NB4 (cell line): ENCODE results near the gene ABCA4.

Experiments used
- DNase-seq: peaks from one replicate; pipeline ENCODE4 v3.0.0; 2010; ENCODE audit warnings: low read depth
- H3K4me3 ChIP-seq: one replicate; pipeline ENCODE4 v1.5.1; 2011; ENCODE audit warnings: mild to moderate bottlenecking, low read depth, low read length, moderate library complexity
- MYC ChIP-seq: IDR thresholded peaks from 2 replicates; pipeline ENCODE4 v1.6.1; 2011; ENCODE audit warnings: low read depth, low read length
- POLR2A ChIP-seq: IDR thresholded peaks from 2 replicates; pipeline ENCODE4 v1.6.1; 2011; ENCODE audit warnings: mild to moderate bottlenecking; ENCODE audit not compliant: insufficient read length; ENCODE audit errors: extremely low read depth
- TF ChIP-seq, protein P1 (sequence below): IDR thresholded peaks from 2 replicates; pipeline ENCODE4 v1.6.1; 2011; ENCODE audit warnings: low read depth, low read length
- TF ChIP-seq, protein P2 (sequence below): IDR thresholded peaks from one replicate; pipeline ENCODE4 v1.5.1; 2012; ENCODE audit warnings: low read depth, low read length

The ABCA4 gene

DNA sequence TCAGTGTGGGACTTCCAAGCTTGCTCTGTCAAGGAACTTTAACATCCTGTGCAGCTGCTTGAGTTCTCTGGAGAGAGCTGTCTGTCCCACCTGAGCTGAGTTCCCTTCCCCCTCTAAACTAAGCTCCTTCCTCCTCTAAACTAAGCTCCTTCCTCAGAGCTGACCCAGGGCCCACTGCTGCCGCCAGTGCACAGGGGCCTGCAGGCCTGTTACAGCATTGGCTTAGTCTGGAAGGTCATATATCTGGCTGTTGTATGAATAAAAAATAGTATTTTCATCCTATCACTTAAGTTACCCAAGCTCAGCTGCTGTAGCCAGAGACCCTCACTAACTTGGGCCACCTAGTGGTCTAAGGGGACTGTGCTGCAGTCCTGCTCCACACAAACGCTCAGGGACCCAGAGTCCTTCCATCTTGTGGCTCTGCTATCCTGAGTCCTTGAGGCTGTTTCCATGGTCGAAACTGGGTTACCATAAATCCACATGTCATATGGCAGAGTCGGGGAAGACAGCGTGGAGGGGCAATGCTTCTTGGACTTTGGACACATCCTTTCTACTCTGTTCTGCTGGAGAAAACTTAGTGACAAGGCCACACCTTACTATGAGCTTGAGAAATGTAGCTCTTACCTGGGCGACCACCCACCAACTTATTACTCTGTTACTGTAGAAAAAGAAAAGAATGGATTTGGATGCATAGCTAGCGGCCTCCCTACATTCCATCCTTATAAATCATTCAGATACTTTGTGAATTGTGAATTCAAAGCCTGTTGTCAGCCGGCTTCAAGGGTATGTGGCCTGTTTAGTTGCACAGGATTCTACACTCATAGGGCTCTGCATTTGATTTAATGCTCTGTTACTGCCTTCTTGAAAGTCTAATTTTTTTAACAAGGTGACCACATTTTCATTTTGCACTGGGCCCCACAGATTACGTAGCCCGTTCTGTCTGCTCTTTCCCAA lies 140.4 kb downstream of the ABCA4 start:
- TF ChIP-seq MYC = no peak
- TF ChIP-seq, protein P1, sequence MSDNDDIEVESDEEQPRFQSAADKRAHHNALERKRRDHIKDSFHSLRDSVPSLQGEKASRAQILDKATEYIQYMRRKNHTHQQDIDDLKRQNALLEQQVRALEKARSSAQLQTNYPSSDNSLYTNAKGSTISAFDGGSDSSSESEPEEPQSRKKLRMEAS = no peak
- TF ChIP-seq, protein P2, sequence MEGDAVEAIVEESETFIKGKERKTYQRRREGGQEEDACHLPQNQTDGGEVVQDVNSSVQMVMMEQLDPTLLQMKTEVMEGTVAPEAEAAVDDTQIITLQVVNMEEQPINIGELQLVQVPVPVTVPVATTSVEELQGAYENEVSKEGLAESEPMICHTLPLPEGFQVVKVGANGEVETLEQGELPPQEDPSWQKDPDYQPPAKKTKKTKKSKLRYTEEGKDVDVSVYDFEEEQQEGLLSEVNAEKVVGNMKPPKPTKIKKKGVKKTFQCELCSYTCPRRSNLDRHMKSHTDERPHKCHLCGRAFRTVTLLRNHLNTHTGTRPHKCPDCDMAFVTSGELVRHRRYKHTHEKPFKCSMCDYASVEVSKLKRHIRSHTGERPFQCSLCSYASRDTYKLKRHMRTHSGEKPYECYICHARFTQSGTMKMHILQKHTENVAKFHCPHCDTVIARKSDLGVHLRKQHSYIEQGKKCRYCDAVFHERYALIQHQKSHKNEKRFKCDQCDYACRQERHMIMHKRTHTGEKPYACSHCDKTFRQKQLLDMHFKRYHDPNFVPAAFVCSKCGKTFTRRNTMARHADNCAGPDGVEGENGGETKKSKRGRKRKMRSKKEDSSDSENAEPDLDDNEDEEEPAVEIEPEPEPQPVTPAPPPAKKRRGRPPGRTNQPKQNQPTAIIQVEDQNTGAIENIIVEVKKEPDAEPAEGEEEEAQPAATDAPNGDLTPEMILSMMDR = peak; percentile 59
- no peak for TF ChIP-seq POLR2A
- peak; percentile 35 for DNase-seq
- no peak overlapping the region for H3K4me3 ChIP-seq

DNA sequence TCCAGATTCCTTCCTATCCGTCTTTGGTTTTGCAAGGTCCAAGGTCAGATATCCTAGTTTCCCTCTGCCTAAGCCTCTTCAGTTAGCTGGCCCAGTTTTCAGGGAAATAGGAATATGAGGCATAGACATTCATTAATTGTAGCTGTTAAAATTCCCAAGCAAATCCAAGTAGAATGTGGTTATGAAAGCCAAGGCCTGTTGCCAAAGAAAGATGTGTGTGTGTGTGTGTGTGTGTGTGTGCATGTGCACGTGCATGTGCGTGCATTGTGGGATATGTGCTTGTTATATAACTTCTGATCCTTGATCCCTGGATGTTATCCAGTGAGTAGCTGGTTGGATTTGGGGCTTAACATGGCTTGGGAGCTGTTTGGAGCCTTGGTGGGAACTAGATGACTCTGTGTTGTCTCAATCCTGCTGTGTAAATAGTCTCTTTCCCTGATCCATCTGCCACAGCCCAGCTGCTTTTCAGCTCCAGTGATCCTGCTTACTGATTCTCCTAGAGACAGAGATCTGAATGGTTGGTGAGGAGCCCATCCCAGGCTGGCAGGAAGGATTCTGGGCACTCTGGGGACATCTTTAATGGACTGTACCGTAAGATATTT lies 141.1 kb downstream of the ABCA4 start:
- DNase-seq = no peak
- TF ChIP-seq, protein P2 = no peak
- TF ChIP-seq POLR2A = no peak
- TF ChIP-seq, protein P1 = no peak
- TF ChIP-seq MYC = no peak
- H3K4me3 ChIP-seq = no peak overlapping the region

DNA sequence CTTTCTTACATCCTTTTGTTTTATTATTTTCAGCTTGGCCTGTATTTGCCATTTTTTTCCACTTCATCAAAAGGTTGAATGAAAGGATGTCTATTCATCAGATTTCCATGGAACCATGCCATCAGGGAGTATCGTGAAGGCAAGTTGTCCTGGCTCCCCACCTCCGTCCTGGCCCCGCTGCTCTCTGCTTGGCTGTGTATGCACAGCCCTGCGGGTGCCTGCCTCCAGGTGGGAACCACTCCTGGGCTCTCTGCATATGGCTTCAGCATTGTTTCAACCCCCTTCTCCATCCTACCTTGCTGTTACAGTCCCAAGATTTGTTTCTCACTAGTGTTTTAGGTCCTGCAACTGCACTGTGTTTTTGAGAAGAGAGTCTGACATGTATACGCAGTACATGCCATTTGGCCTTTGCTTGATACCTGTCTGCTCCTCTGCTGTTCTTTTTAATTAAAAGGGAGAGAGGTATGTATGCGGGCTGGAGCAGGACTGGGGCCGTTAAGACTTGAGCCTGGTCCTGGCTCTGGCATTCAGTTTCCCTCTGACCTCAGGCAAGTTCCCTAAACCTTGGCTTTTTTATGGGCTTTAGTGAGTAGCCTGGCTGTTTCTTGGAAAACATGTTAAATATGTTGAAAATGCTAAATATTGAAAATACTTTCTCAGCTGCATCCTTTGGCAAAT lies 141.8 kb downstream of the ABCA4 start:
- DNase-seq = no peak
- TF ChIP-seq, protein P1 = no peak
- TF ChIP-seq, protein P2 = no peak
- TF ChIP-seq POLR2A (no peak), MYC (no peak)
- no peak overlapping the region for H3K4me3 ChIP-seq

DNA sequence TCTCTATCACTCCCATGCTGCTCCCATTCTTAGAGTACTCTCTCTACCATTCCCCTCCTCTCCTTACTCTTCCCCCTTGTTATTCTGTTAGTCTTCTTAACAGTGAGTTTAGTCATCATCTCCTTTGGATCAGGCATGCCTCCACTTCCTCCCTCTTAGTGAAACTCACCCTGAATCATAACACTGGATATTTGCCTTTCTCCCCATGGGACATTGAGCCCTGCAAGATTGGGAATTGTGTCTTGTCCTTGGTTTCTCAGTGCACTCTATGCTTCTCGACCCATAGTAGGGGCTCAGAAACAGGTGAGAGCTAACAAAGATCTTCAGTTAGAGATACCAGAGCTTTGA lies 143.4 kb downstream of the ABCA4 start:
- DNase-seq = no peak
- no peak for TF ChIP-seq MYC
- TF ChIP-seq POLR2A = no peak
- TF ChIP-seq, protein P2 = no peak
- TF ChIP-seq, protein P1 = no peak
- no peak overlapping the region for H3K4me3 ChIP-seq

DNA sequence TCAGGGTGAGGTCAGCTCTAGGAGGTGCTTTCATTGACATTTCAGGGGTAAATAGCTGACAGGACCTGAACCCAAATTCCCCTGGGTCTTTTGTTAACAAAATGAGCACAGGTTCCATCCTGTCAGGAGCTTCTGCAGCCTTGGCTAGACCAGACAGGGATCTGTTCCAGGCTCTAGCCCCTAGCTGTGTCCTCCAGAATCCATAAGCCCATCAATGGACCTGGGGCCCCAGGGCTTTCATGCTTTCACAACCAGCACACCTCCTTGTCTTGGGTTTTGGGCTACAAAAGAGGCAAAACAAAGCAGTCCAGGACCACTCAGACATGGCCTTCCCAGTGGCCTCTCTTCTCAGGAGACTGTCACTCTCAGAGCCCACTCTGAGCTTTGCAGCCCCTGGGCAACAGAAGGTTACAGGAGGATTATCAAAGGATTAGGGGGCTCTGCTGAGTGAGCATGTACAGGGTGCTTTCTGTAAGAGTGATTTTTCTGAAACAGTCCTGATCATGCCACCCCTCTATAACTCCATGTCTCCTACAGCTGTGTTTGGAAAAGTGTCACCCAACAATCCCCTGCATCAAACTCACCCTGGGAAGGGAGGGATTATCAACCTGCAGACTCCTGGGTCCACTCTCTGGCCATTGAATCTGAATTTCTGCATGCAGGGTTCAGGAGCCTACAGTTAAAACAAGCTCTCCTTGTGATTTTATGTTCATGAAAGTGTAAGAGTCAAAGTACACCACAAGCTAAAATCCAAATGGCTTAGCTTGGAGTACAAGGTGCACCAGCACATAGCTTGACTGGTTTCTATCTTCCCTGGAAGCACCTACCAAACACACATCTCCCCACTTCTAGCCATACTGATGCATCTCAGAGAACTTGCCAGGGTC lies 144.0 kb downstream of the ABCA4 start:
- H3K4me3 ChIP-seq = no peak overlapping the region
- TF ChIP-seq POLR2A (no peak), MYC (no peak)
- TF ChIP-seq, protein P1 = no peak
- TF ChIP-seq, protein P2 = no peak
- DNase-seq = no peak
